ENCODE results near the gene KAT6B. TPM values are rescaled to one million over a fixed set of nuclear protein-coding genes. Genes with fewer than 3 reads are reported as not detected.

KAT6B gene
- total RNA-seq, 2 experiments from 2014 or later: 70.3 to 74.2 TPM

- no peak overlapping the region for H3K27ac ChIP-seq (ENCODE audit: low read depth in 1 of 2, low read length in 2 of 2)
- no peaks in the 10 kb centered on the region for H3K9me3 Mint-ChIP-seq
- H3K4me3 Mint-ChIP-seq: no peak overlapping the region
- peaks cover 7% of the 10 kb centered on the region for H3K36me3 Mint-ChIP-seq (ENCODE audit: low read depth)
- H3K9me3 ChIP-seq (ENCODE audit: control insufficient read depth in 1 of 2, insufficient read depth in 1 of 2, low read length in 2 of 2): no peaks in the 10 kb centered on the region
- no peaks in the 10 kb centered on the region for H3K36me3 ChIP-seq (ENCODE audit: insufficient read depth, low read length)
- no peaks in the 10 kb centered on the region for H3K27me3 ChIP-seq (ENCODE audit: control insufficient read depth in 1 of 2, insufficient read depth in 2 of 2, low read length in 2 of 2)
- H3K4me1 ChIP-seq (ENCODE audit: insufficient read depth, low read length): peaks cover 6% of the 10 kb centered on the region
- DNase-seq (no peak), ATAC-seq (ENCODE audit: poor library complexity) (no peak)
- ChIA-PET CTCF (no interaction called here), POLR2A (no interaction called here)
- H3K27me3 Mint-ChIP-seq: no peaks in the 10 kb centered on the region
- H3K4me1 Mint-ChIP-seq (ENCODE audit: low read depth): peaks cover 68% of the 10 kb centered on the region
- H3K4me3 ChIP-seq (ENCODE audit: low read length): no peak overlapping the region
- no peak overlapping the region for H3K27ac Mint-ChIP-seq
- no peak for TF ChIP-seq CTCF (IDR thresholded peaks at IDR 0.05)
- intact Hi-C loops (cut with DNase I, micrococcal nuclease): no loop called here
These were observed 84.6 kb downstream of the KAT6B start for GRCh38 chr10:74910976-74911350.

- Mint-ChIP-seq H3K36me3 (ENCODE audit: low read depth) (peaks cover 14% of the 10 kb centered on the region), H3K4me3 (no peak overlapping the region), H3K27me3 (no peaks in the 10 kb centered on the region), H3K9me3 (no peaks in the 10 kb centered on the region), H3K4me1 (ENCODE audit: low read depth) (peaks cover 62% of the 10 kb centered on the region), H3K27ac (peak overlapping the region; percentile 43)
- POLR2A ChIA-PET: no interaction called here
- Histone ChIP-seq H3K9me3 (ENCODE audit: control insufficient read depth in 1 of 2, insufficient read depth in 1 of 2, low read length in 2 of 2) (peaks cover 0 to 3% of the 10 kb centered on the region in 2 experiments), H3K4me3 (ENCODE audit: low read length) (no peak overlapping the region), H3K4me1 (ENCODE audit: insufficient read depth, low read length) (peaks cover 6% of the 10 kb centered on the region), H3K27ac (ENCODE audit: low read depth in 1 of 2, low read length in 2 of 2) (no peak overlapping the region), H3K27me3 (ENCODE audit: control insufficient read depth in 1 of 2, insufficient read depth in 2 of 2, low read length in 2 of 2) (no peaks in the 10 kb centered on the region), H3K36me3 (ENCODE audit: insufficient read depth, low read length) (no peaks in the 10 kb centered on the region)
- no peak for TF ChIP-seq CTCF (IDR thresholded peaks at IDR 0.05)
- CTCF ChIA-PET: interaction anchor here (0.7 to 1.0 kb wide), 3 partner anchors 16 to 29 kb away, joined by 3 read pairs; no protein-coding TSS in a partner anchor
- DNase-seq (no peak), ATAC-seq (ENCODE audit: poor library complexity) (no peak)
- intact Hi-C loops (cut with DNase I, micrococcal nuclease): no loop called here
These were observed 85.8 kb downstream of the KAT6B start for GRCh38 chr10:74912182-74912581.

GRCh38 chr10:74912682-74913081, 86.3 kb downstream of the KAT6B start:
- Mint-ChIP-seq H3K27ac (peak overlapping the region; percentile 43), H3K4me3 (peak overlapping the region; percentile 1), H3K27me3 (no peaks in the 10 kb centered on the region), H3K36me3 (ENCODE audit: low read depth) (peaks cover 18% of the 10 kb centered on the region), H3K9me3 (no peaks in the 10 kb centered on the region), H3K4me1 (ENCODE audit: low read depth) (peaks cover 65% of the 10 kb centered on the region)
- no peak for TF ChIP-seq CTCF (IDR thresholded peaks at IDR 0.05)
- Histone ChIP-seq H3K9me3 (ENCODE audit: control insufficient read depth in 1 of 2, insufficient read depth in 1 of 2, low read length in 2 of 2) (peaks cover 0 to 3% of the 10 kb centered on the region in 2 experiments), H3K27ac (ENCODE audit: low read depth in 1 of 2, low read length in 2 of 2) (no peak overlapping the region), H3K36me3 (ENCODE audit: insufficient read depth, low read length) (no peaks in the 10 kb centered on the region), H3K27me3 (ENCODE audit: control insufficient read depth in 1 of 2, insufficient read depth in 2 of 2, low read length in 2 of 2) (no peaks in the 10 kb centered on the region), H3K4me1 (ENCODE audit: insufficient read depth, low read length) (peaks cover 6% of the 10 kb centered on the region), H3K4me3 (ENCODE audit: low read length) (no peak overlapping the region)
- ChIA-PET CTCF (interaction anchor here (0.7 to 1.0 kb wide), 3 partner anchors 16 to 30 kb away, joined by 3 read pairs; no protein-coding TSS in a partner anchor), POLR2A (no interaction called here)
- intact Hi-C loops (cut with DNase I, micrococcal nuclease): no loop called here
- ATAC-seq (ENCODE audit: poor library complexity) (no peak), DNase-seq (no peak)

Measured in CD4-positive, alpha-beta T cell (primary cell).